Fibroblast of mammary gland (primary cell): Measurements from ENCODE around the gene TSC2.
"Not testable (repeated sequence)": the region's sequence is repeated elsewhere in the genome, so short reads cannot be mapped to it uniquely, and the experiment has no call there.

Source experiments
- DNase-seq: peaks from one replicate; pipeline ENCODE4 v3.0.0-alpha.2; 2010; ENCODE audit warnings: low read depth
- H3K4me3 ChIP-seq: 2 replicates; pipeline ENCODE4 v1.5.1; 2011; ENCODE audit warnings: low read depth, mild to moderate bottlenecking, low read length, moderate library complexity; ENCODE audit not compliant: control insufficient read depth
- CTCF ChIP-seq: conservative IDR thresholded peaks from 2 replicates; pipeline ENCODE4 v1.5.1; 2011; ENCODE audit warnings: low read depth, low read length, inconsistent platforms; ENCODE audit not compliant: control insufficient read depth, insufficient read depth

TSC2 gene

GRCh38 chr16:2108446-2109270 lies 60.9 kb downstream of the TSC2 start:
- not testable (repeated sequence) for H3K4me3 ChIP-seq, DNase-seq

- not testable (repeated sequence) for DNase-seq, H3K4me3 ChIP-seq
These were observed 61.4 kb downstream of the TSC2 start for GRCh38 chr16:2109271-2109580.

GRCh38 chr16:2109872-2110271 lies 62.1 kb downstream of the TSC2 start:
- not testable (repeated sequence) for DNase-seq, H3K4me3 ChIP-seq

- not testable (repeated sequence) for DNase-seq, H3K4me3 ChIP-seq
These were observed 62.7 kb downstream of the TSC2 start for GRCh38 chr16:2110332-2111008.

GRCh38 chr16:2111009-2111353 lies 63.2 kb downstream of the TSC2 start:
- not testable (repeated sequence) for H3K4me3 ChIP-seq, DNase-seq

- not testable (repeated sequence) for DNase-seq, H3K4me3 ChIP-seq
These were observed 63.9 kb downstream of the TSC2 start for GRCh38 chr16:2111412-2112335.

- not testable (repeated sequence) for DNase-seq, H3K4me3 ChIP-seq
These were observed 64.8 kb downstream of the TSC2 start for GRCh38 chr16:2112539-2113106.

- not testable (repeated sequence) for DNase-seq, H3K4me3 ChIP-seq
These were observed 66.4 kb downstream of the TSC2 start for GRCh38 chr16:2114225-2114624.

GRCh38 chr16:2114885-2115590 lies 67.3 kb downstream of the TSC2 start:
- not testable (repeated sequence) for H3K4me3 ChIP-seq, DNase-seq

- no peak for TF ChIP-seq CTCF
- DNase-seq = no peak
- no peak overlapping the region for H3K4me3 ChIP-seq
These were observed 67.8 kb downstream of the TSC2 start for GRCh38 chr16:2115591-2115973.

GRCh38 chr16:2116428-2116827 lies 68.6 kb downstream of the TSC2 start:
- H3K4me3 ChIP-seq, DNase-seq: not testable (repeated sequence)

GRCh38 chr16:2117341-2117740 lies 69.6 kb downstream of the TSC2 start:
- not testable (repeated sequence) for DNase-seq, H3K4me3 ChIP-seq

- DNase-seq, H3K4me3 ChIP-seq: not testable (repeated sequence)
These were observed 70.4 kb downstream of the TSC2 start for GRCh38 chr16:2117960-2118722.
